B cell (primary cell): ENCODE results near the gene TUT4.

ENCODE experiments used
- CTCF ChIP-seq: fragments of 200-600 bp; IDR thresholded peaks from one replicate; pipeline ENCODE4 v1.8.0; 2022; ENCODE audit warnings: antibody characterized with exemption, mild to moderate bottlenecking
- EZH2 ChIP-seq: IDR thresholded peaks from 2 replicates; pipeline ENCODE4 v1.6.1; 2012; ENCODE audit warnings: borderline replicate concordance, low read depth, mild to moderate bottlenecking, moderate library complexity, low read length; ENCODE audit not compliant: insufficient read depth, poor library complexity, severe bottlenecking

- TF ChIP-seq CTCF: no peak
- TF ChIP-seq EZH2: no peak
Observed at GRCh38 chr1:52432807-52433206, 120.1 kb downstream of the TUT4 start.
